ENCODE results near the gene ZNF326. TPM values are rescaled to one million over a fixed set of nuclear protein-coding genes. Genes with fewer than 3 reads are reported as not detected.

ZNF326 gene
- total RNA-seq, 1 experiment from 2014 or later: 19.3 TPM

DNA sequence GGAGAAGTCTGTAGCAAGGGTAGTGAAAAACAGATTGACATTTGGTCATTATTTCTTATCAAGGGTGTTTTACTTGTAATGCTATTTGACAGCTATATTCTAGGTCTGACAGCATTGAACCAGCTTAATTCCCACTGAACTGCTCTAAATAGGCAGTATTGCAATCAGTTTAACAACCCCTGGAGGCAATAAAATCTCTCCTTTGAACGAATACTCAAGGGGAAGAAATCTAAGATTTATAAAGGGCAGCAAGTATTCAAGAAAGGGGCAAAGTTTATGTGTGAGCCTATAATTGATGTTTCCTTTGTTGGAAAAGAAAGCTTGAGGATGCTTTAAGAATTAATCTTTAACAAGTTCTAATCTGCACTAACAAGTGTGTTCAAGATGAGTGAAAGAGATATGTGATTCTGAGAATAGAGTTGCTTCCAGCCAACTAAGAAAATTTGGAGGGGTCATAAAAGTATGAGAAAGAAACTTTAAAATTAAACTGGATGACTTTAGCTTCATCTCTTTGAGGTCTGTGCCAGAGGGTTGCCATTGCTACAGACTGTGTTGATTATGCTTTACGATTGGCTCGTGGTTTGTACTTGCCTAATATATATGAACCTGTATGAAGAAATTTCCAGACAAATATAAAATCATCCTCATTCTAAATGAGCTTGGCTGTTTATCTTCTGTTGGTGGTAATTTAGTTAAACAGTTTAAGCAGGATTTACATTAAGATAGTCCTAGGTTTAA lies 72.5 kb downstream of the ZNF326 start:
- Histone ChIP-seq H3K9me3 (ENCODE audit: control insufficient read depth in 1 of 2, insufficient read depth in 1 of 2, low read depth in 1 of 2, low read length in 2 of 2) (no peaks in the 10 kb centered on the region), H2AFZ (ENCODE audit: low read depth, low read length, poor library complexity, severe bottlenecking) (no peak overlapping the region), H3K4me1 (ENCODE audit: control insufficient read depth in 1 of 2, insufficient read depth in 2 of 2, low read length in 2 of 2) (no peaks in the 10 kb centered on the region), H3K9ac (ENCODE audit: low read length) (no peak overlapping the region), H3K79me2 (ENCODE audit: insufficient read depth, low read length) (no peaks in the 10 kb centered on the region), H3K27me3 (ENCODE audit: insufficient read depth, low read length) (peaks cover 39% of the 10 kb centered on the region), H3K27ac (ENCODE audit: low read depth, low read length) (no peak overlapping the region), H3K36me3 (ENCODE audit: control insufficient read depth in 1 of 2, insufficient read depth in 2 of 2, low read length in 2 of 2) (no peaks in the 10 kb centered on the region), H4K20me1 (ENCODE audit: insufficient read depth) (no peaks in the 10 kb centered on the region), H3K4me2 (ENCODE audit: low read length) (no peak overlapping the region), H3K4me3 (replicated peaks in 1 of 2; ENCODE audit: low read depth in 1 of 2, low read length in 2 of 2) (no peak overlapping the region), H3K9me2 (ENCODE audit: insufficient read depth) (no peaks in the 10 kb centered on the region)
- ATAC-seq: no peak
- ChIA-PET RAD21 (ENCODE audit: low non-redundant PET in 1 of 2, low total read pairs in 2 of 2, uncharacterized antibody in 2 of 2, unreplicated experiment in 2 of 2) (no interaction called here), CTCF (no interaction called here), POLR2A (no interaction called here)
- intact Hi-C loops (cut with micrococcal nuclease): no loop called here
- no TSS peak for BruUV-seq (replicated peaks)
- no peak for TF ChIP-seq TCF7L2 (IDR thresholded peaks at IDR 0.05; ENCODE audit: borderline replicate concordance, extremely low read depth, insufficient read depth, insufficient read length)
- no peak for TF ChIP-seq YY1 (IDR thresholded peaks at IDR 0.05; ENCODE audit: extremely low read depth, insufficient replicate concordance, low read depth, low read length)
- no peak for TF ChIP-seq POLR2AphosphoS5 (IDR thresholded peaks at IDR 0.05; ENCODE audit: low read depth, low read length)
- no peak for TF ChIP-seq SRF (IDR thresholded peaks at IDR 0.05; ENCODE audit: low read depth)
- TF ChIP-seq, protein P1, sequence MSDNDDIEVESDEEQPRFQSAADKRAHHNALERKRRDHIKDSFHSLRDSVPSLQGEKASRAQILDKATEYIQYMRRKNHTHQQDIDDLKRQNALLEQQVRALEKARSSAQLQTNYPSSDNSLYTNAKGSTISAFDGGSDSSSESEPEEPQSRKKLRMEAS (IDR thresholded peaks at IDR 0.05): no peak
- TF ChIP-seq EZH2 (IDR thresholded peaks at IDR 0.05): no peak
- TF ChIP-seq POLR2A (IDR thresholded peaks at IDR 0.05; ENCODE audit: borderline replicate concordance, extremely low read depth, insufficient read depth, insufficient read length): no peak
- TF ChIP-seq, protein P2, sequence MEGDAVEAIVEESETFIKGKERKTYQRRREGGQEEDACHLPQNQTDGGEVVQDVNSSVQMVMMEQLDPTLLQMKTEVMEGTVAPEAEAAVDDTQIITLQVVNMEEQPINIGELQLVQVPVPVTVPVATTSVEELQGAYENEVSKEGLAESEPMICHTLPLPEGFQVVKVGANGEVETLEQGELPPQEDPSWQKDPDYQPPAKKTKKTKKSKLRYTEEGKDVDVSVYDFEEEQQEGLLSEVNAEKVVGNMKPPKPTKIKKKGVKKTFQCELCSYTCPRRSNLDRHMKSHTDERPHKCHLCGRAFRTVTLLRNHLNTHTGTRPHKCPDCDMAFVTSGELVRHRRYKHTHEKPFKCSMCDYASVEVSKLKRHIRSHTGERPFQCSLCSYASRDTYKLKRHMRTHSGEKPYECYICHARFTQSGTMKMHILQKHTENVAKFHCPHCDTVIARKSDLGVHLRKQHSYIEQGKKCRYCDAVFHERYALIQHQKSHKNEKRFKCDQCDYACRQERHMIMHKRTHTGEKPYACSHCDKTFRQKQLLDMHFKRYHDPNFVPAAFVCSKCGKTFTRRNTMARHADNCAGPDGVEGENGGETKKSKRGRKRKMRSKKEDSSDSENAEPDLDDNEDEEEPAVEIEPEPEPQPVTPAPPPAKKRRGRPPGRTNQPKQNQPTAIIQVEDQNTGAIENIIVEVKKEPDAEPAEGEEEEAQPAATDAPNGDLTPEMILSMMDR (IDR thresholded peaks at IDR 0.05 in 2 of 3, conservative IDR thresholded peaks at IDR 0.05 in 1 of 3; ENCODE audit: borderline replicate concordance in 1 of 3, insufficient read depth in 1 of 3, low read depth in 2 of 3, low read length in 2 of 3): no peak
- no peak for TF ChIP-seq SP1 (IDR thresholded peaks at IDR 0.05; ENCODE audit: low read depth)
- no peak for TF ChIP-seq ZFX (IDR thresholded peaks at IDR 0.05)
- TF ChIP-seq SIN3A (IDR thresholded peaks at IDR 0.05; ENCODE audit: low read depth): no peak
- TF ChIP-seq, protein P3, sequence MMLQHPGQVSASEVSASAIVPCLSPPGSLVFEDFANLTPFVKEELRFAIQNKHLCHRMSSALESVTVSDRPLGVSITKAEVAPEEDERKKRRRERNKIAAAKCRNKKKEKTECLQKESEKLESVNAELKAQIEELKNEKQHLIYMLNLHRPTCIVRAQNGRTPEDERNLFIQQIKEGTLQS (IDR thresholded peaks at IDR 0.05): no peak
- TF ChIP-seq JUND (IDR thresholded peaks at IDR 0.05): no peak
- TF ChIP-seq, protein P4, sequence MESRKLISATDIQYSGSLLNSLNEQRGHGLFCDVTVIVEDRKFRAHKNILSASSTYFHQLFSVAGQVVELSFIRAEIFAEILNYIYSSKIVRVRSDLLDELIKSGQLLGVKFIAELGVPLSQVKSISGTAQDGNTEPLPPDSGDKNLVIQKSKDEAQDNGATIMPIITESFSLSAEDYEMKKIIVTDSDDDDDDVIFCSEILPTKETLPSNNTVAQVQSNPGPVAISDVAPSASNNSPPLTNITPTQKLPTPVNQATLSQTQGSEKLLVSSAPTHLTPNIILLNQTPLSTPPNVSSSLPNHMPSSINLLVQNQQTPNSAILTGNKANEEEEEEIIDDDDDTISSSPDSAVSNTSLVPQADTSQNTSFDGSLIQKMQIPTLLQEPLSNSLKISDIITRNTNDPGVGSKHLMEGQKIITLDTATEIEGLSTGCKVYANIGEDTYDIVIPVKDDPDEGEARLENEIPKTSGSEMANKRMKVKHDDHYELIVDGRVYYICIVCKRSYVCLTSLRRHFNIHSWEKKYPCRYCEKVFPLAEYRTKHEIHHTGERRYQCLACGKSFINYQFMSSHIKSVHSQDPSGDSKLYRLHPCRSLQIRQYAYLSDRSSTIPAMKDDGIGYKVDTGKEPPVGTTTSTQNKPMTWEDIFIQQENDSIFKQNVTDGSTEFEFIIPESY (IDR thresholded peaks at IDR 0.05; ENCODE audit: extremely low read depth, insufficient replicate concordance, low read length): no peak
- no peak for TF ChIP-seq FOSL1 (IDR thresholded peaks at IDR 0.05; ENCODE audit: low read depth)
- DNase-seq (ENCODE audit: low read depth, low spot score): no peak

Data from HCT116 (cell line).